GM23338 (cell line): ENCODE data around the gene COL5A2. TPM values are rescaled to one million over a fixed set of nuclear protein-coding genes. Genes with fewer than 3 reads are reported as not detected.

Experiments used
- ATAC-seq: fragments of 200-7000 bp; cut with Tn5 transposase; 3 replicates; pipeline ENCODE4 v1.9.1; 2020
- DNase-seq: peaks from one replicate; pipeline ENCODE4 v3.0.0-alpha.2; 2015; ENCODE audit warnings: low spot score
- H2AFZ ChIP-seq: fragments of 200-600 bp; sonication (generic); 2 replicates; pipeline ENCODE4 v1.8.0; 2016; ENCODE audit warnings: antibody characterized with exemption, mild to moderate bottlenecking, moderate library complexity
- H3F3A ChIP-seq: fragments of 200-600 bp; sonication (generic); replicated peaks from 2 replicates; pipeline ENCODE4 v1.8.0; 2017; ENCODE audit warnings: antibody characterized with exemption, mixed run types, low read depth
- H3K27ac ChIP-seq: fragments of 200-600 bp; sonication (generic); 2 replicates; pipeline ENCODE4 v1.6.1; 2016; ENCODE audit warnings: low read depth
- H3K27me3 ChIP-seq: fragments of 200-600 bp; sonication (generic); 2 replicates; pipeline ENCODE4 v1.8.0; 2016; ENCODE audit warnings: mild to moderate bottlenecking, mixed run types, moderate library complexity; ENCODE audit not compliant: insufficient read depth
- H3K36me3 ChIP-seq: fragments of 200-600 bp; sonication (generic); 2 replicates; pipeline ENCODE4 v1.8.0; 2016; ENCODE audit warnings: mild to moderate bottlenecking; ENCODE audit not compliant: insufficient read depth
- H3K4me1 ChIP-seq: fragments of 200-600 bp; sonication (generic); 2 replicates; pipeline ENCODE4 v1.8.0; 2016; ENCODE audit warnings: mild to moderate bottlenecking, moderate library complexity; ENCODE audit not compliant: insufficient read depth
- H3K4me2 ChIP-seq: fragments of 200-600 bp; sonication (generic); 2 replicates; pipeline ENCODE4 v1.7.1; 2017; ENCODE audit warnings: mixed run types
- H3K4me3 ChIP-seq: fragments of 200-600 bp; sonication (generic); 2 replicates; pipeline ENCODE4 v1.6.1; 2016; ENCODE audit warnings: mixed run types
- H3K79me2 ChIP-seq: fragments of 200-600 bp; sonication (generic); replicated peaks from 2 replicates; pipeline ENCODE4 v1.8.0; 2017; ENCODE audit warnings: mild to moderate bottlenecking; ENCODE audit not compliant: insufficient read depth
- H3K9me2 ChIP-seq: fragments of 200-600 bp; sonication (generic); 2 replicates; pipeline ENCODE4 v1.8.0; 2017; ENCODE audit not compliant: insufficient read depth
- H4K20me1 ChIP-seq: fragments of 200-600 bp; sonication (generic); replicated peaks from 2 replicates; pipeline ENCODE4 v1.8.0; 2017; ENCODE audit warnings: mild to moderate bottlenecking; ENCODE audit not compliant: insufficient read depth
- H3K27ac Mint-ChIP-seq: 2 replicates; pipeline ENCODE4 v1.8.0; 2020; ENCODE audit warnings: inconsistent platforms, mild to moderate bottlenecking, moderate library complexity, mixed read lengths
- H3K27me3 Mint-ChIP-seq: 3 replicates; pipeline ENCODE4 v1.8.0; 2022; ENCODE audit warnings: low read depth, mild to moderate bottlenecking, moderate library complexity, mixed read lengths, inconsistent platforms; ENCODE audit not compliant: insufficient read depth, poor library complexity
- H3K36me3 Mint-ChIP-seq: 3 replicates; pipeline ENCODE4 v1.8.0; 2021; ENCODE audit warnings: low read depth, mild to moderate bottlenecking, inconsistent platforms, moderate library complexity, mixed read lengths
- H3K4me1 Mint-ChIP-seq: 3 replicates; pipeline ENCODE4 v1.8.0; 2020; ENCODE audit warnings: mild to moderate bottlenecking, inconsistent platforms, mixed read lengths
- H3K4me3 Mint-ChIP-seq: 3 replicates; pipeline ENCODE4 v1.8.0; 2021; ENCODE audit warnings: moderate library complexity, mild to moderate bottlenecking, inconsistent platforms, mixed read lengths
- H3K9me3 Mint-ChIP-seq: 3 replicates; pipeline ENCODE4 v1.8.0; 2020; ENCODE audit warnings: moderate library complexity, mild to moderate bottlenecking, inconsistent platforms, mixed read lengths
- CREB1 ChIP-seq: fragments of 250-450 bp; sonication (Bioruptor Pico); IDR thresholded peaks from 2 replicates; pipeline ENCODE4 v1.5.0; 2020; ENCODE audit warnings: low read depth, mild to moderate bottlenecking, moderate library complexity
- EZH2 ChIP-seq: fragments of 200-600 bp; sonication (generic); IDR thresholded peaks from one replicate; pipeline ENCODE4 v1.8.0; 2017; ENCODE audit warnings: antibody characterized with exemption, mild to moderate bottlenecking, low read depth; ENCODE audit not compliant: unreplicated experiment
- EZH2phosphoT487 ChIP-seq: fragments of 200-600 bp; sonication (generic); IDR thresholded peaks from one replicate; pipeline ENCODE4 v1.8.1; 2018; ENCODE audit warnings: antibody characterized with exemption; ENCODE audit not compliant: unreplicated experiment
- JUNB ChIP-seq: IDR thresholded peaks from one replicate; pipeline ENCODE4 v1.6.1; 2016; ENCODE audit warnings: antibody characterized with exemption; ENCODE audit not compliant: unreplicated experiment
- NANOG ChIP-seq: IDR thresholded peaks from 2 replicates; pipeline ENCODE4 v1.6.1; 2016; ENCODE audit warnings: antibody characterized with exemption, borderline replicate concordance
- POLR2AphosphoS5 ChIP-seq: IDR thresholded peaks from 2 replicates; pipeline ENCODE4 v1.6.1; 2016; ENCODE audit warnings: antibody characterized with exemption, low read depth
- STAT1 ChIP-seq: IDR thresholded peaks from one replicate; pipeline ENCODE4 v1.6.1; 2016; ENCODE audit warnings: antibody characterized with exemption; ENCODE audit not compliant: unreplicated experiment
- ZNF114 ChIP-seq: fragments of 250-450 bp; sonication (Bioruptor Pico); IDR thresholded peaks from 2 replicates; pipeline ENCODE4 v1.5.0; 2020; ENCODE audit warnings: mild to moderate bottlenecking, moderate library complexity
- ZNF331 ChIP-seq: fragments of 250-450 bp; sonication (Bioruptor Pico); IDR thresholded peaks from 2 replicates; pipeline ENCODE4 v1.5.0; 2020; ENCODE audit warnings: low read depth, mild to moderate bottlenecking, moderate library complexity
- polyA plus RNA-seq: library from polyadenylated mRNA; unstranded; fragments of >200 nt; fragmentation: Nextera tagmentation; extraction: Ambion mirVana; gene quantifications from 2 replicates; pipeline ENCODE4 v1.2.1, GENCODE V29; 2016
- total RNA-seq: library from RNA; depleted of rRNA; stranded (reverse); fragments of >200 nt; shearing (Covaris generic); gene quantifications from 2 replicates; pipeline ENCODE4 v1.2.3, GENCODE V29; 2014
- TF ChIP-seq, protein P1 (sequence below), 2 experiments: fragments of 200-600 bp in 1 of 2; sonication (generic) in 1 of 2; conservative IDR thresholded peaks; 2 replicates each; pipeline versions ENCODE4 v1.5.1 to v1.6.1; 2016 to 2017; ENCODE audit warnings: antibody characterized with exemption in 2 of 2, low read depth in 2 of 2, mild to moderate bottlenecking in 2 of 2, moderate library complexity in 1 of 2
- TF ChIP-seq, protein P2 (sequence below): IDR thresholded peaks from 2 replicates; pipeline ENCODE4 v1.6.1; 2016; ENCODE audit warnings: antibody characterized with exemption
- TF ChIP-seq, protein P3 (sequence below): fragments of 250-450 bp; sonication (Bioruptor Pico); IDR thresholded peaks from 2 replicates; pipeline ENCODE4 v1.5.0; 2020; ENCODE audit warnings: mild to moderate bottlenecking, moderate library complexity
- TF ChIP-seq, protein P4 (sequence below): IDR thresholded peaks from one replicate; pipeline ENCODE4 v1.6.1; 2018; ENCODE audit warnings: antibody characterized with exemption; ENCODE audit not compliant: unreplicated experiment

Gene COL5A2
- total and polyA plus RNA-seq, 2 experiments from 2014 or later = 6.7 to 19.7 TPM

DNA sequence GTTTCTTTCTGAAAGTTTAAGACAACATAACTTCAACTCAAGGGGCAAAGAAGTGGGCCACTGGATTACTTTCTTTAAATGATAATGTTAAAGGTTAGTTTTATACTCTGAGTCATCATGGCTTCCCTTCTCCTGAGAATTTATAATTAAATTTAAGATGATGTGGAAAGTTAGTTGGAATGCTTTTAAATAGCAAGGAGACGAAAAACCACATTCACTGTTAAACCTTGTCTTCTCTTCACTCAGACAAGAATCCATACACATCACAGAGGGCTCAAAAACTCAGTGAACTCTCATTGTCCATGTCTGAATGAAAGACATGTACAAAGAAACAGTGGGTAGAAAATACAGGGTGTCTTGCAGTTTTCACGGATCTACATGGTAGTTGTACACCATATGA lies 65.6 kb downstream of the COL5A2 start:
- Histone ChIP-seq H3K36me3 (no peaks in the 10 kb centered on the region), H3K4me2 (no peak overlapping the region), H3F3A (no peaks in the 10 kb centered on the region), H3K4me3 (no peak overlapping the region), H3K9me2 (peaks cover 3% of the 10 kb centered on the region; the same call in 1 of the 2 replicates), H4K20me1 (no peaks in the 10 kb centered on the region), H2AFZ (no peak overlapping the region), H3K27me3 (no peaks in the 10 kb centered on the region), H3K27ac (no peak overlapping the region), H3K79me2 (no peaks in the 10 kb centered on the region), H3K4me1 (peaks cover 5% of the 10 kb centered on the region; the same call in 1 of the 2 replicates)
- H3K36me3 Mint-ChIP-seq = no peaks in the 10 kb centered on the region
- H3K4me1 Mint-ChIP-seq = peaks cover 10% of the 10 kb centered on the region
- no peak for DNase-seq
- H3K9me3 Mint-ChIP-seq = no peaks in the 10 kb centered on the region
- no peak overlapping the region for H3K27ac Mint-ChIP-seq
- no peak for ATAC-seq
- H3K4me3 Mint-ChIP-seq = no peak overlapping the region
- no peaks in the 10 kb centered on the region for H3K27me3 Mint-ChIP-seq
- TF ChIP-seq ZNF114 (CRISPR knock-in tag) (no peak), EZH2 (no peak), EZH2phosphoT487 (no peak), NANOG (no peak), ZNF331 (CRISPR knock-in tag) (no peak), STAT1 (no peak), JUNB (no peak), POLR2AphosphoS5 (no peak), CREB1 (CRISPR knock-in tag) (no peak)
- TF ChIP-seq, protein P1, sequence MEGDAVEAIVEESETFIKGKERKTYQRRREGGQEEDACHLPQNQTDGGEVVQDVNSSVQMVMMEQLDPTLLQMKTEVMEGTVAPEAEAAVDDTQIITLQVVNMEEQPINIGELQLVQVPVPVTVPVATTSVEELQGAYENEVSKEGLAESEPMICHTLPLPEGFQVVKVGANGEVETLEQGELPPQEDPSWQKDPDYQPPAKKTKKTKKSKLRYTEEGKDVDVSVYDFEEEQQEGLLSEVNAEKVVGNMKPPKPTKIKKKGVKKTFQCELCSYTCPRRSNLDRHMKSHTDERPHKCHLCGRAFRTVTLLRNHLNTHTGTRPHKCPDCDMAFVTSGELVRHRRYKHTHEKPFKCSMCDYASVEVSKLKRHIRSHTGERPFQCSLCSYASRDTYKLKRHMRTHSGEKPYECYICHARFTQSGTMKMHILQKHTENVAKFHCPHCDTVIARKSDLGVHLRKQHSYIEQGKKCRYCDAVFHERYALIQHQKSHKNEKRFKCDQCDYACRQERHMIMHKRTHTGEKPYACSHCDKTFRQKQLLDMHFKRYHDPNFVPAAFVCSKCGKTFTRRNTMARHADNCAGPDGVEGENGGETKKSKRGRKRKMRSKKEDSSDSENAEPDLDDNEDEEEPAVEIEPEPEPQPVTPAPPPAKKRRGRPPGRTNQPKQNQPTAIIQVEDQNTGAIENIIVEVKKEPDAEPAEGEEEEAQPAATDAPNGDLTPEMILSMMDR (conservative IDR thresholded peaks at IDR 0.05; ENCODE audit: low read depth in 2 of 2) = no peak
- TF ChIP-seq, protein P2, sequence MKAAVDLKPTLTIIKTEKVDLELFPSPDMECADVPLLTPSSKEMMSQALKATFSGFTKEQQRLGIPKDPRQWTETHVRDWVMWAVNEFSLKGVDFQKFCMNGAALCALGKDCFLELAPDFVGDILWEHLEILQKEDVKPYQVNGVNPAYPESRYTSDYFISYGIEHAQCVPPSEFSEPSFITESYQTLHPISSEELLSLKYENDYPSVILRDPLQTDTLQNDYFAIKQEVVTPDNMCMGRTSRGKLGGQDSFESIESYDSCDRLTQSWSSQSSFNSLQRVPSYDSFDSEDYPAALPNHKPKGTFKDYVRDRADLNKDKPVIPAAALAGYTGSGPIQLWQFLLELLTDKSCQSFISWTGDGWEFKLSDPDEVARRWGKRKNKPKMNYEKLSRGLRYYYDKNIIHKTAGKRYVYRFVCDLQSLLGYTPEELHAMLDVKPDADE = no peak
- TF ChIP-seq, protein P3, sequence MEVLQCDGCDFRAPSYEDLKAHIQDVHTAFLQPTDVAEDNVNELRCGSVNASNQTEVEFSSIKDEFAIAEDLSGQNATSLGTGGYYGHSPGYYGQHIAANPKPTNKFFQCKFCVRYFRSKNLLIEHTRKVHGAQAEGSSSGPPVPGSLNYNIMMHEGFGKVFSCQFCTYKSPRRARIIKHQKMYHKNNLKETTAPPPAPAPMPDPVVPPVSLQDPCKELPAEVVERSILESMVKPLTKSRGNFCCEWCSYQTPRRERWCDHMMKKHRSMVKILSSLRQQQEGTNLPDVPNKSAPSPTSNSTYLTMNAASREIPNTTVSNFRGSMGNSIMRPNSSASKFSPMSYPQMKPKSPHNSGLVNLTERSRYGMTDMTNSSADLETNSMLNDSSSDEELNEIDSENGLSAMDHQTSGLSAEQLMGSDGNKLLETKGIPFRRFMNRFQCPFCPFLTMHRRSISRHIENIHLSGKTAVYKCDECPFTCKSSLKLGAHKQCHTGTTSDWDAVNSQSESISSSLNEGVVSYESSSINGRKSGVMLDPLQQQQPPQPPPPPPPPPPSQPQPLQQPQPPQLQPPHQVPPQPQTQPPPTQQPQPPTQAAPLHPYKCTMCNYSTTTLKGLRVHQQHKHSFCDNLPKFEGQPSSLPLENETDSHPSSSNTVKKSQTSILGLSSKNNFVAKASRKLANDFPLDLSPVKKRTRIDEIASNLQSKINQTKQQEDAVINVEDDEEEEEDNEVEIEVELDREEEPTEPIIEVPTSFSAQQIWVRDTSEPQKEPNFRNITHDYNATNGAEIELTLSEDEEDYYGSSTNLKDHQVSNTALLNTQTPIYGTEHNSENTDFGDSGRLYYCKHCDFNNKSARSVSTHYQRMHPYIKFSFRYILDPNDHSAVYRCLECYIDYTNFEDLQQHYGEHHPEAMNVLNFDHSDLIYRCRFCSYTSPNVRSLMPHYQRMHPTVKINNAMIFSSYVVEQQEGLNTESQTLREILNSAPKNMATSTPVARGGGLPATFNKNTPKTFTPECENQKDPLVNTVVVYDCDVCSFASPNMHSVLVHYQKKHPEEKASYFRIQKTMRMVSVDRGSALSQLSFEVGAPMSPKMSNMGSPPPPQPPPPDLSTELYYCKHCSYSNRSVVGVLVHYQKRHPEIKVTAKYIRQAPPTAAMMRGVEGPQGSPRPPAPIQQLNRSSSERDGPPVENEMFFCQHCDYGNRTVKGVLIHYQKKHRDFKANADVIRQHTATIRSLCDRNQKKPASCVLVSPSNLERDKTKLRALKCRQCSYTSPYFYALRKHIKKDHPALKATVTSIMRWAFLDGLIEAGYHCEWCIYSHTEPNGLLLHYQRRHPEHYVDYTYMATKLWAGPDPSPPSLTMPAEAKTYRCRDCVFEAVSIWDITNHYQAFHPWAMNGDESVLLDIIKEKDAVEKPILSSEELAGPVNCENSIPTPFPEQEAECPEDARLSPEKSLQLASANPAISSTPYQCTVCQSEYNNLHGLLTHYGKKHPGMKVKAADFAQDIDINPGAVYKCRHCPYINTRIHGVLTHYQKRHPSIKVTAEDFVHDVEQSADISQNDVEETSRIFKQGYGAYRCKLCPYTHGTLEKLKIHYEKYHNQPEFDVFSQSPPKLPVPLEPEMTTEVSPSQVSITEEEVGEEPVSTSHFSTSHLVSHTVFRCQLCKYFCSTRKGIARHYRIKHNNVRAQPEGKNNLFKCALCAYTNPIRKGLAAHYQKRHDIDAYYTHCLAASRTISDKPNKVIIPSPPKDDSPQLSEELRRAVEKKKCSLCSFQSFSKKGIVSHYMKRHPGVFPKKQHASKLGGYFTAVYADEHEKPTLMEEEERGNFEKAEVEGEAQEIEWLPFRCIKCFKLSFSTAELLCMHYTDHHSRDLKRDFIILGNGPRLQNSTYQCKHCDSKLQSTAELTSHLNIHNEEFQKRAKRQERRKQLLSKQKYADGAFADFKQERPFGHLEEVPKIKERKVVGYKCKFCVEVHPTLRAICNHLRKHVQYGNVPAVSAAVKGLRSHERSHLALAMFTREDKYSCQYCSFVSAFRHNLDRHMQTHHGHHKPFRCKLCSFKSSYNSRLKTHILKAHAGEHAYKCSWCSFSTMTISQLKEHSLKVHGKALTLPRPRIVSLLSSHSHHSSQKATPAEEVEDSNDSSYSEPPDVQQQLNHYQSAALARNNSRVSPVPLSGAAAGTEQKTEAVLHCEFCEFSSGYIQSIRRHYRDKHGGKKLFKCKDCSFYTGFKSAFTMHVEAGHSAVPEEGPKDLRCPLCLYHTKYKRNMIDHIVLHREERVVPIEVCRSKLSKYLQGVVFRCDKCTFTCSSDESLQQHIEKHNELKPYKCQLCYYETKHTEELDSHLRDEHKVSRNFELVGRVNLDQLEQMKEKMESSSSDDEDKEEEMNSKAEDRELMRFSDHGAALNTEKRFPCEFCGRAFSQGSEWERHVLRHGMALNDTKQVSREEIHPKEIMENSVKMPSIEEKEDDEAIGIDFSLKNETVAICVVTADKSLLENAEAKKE (CRISPR knock-in tag) = no peak
- TF ChIP-seq, protein P4, sequence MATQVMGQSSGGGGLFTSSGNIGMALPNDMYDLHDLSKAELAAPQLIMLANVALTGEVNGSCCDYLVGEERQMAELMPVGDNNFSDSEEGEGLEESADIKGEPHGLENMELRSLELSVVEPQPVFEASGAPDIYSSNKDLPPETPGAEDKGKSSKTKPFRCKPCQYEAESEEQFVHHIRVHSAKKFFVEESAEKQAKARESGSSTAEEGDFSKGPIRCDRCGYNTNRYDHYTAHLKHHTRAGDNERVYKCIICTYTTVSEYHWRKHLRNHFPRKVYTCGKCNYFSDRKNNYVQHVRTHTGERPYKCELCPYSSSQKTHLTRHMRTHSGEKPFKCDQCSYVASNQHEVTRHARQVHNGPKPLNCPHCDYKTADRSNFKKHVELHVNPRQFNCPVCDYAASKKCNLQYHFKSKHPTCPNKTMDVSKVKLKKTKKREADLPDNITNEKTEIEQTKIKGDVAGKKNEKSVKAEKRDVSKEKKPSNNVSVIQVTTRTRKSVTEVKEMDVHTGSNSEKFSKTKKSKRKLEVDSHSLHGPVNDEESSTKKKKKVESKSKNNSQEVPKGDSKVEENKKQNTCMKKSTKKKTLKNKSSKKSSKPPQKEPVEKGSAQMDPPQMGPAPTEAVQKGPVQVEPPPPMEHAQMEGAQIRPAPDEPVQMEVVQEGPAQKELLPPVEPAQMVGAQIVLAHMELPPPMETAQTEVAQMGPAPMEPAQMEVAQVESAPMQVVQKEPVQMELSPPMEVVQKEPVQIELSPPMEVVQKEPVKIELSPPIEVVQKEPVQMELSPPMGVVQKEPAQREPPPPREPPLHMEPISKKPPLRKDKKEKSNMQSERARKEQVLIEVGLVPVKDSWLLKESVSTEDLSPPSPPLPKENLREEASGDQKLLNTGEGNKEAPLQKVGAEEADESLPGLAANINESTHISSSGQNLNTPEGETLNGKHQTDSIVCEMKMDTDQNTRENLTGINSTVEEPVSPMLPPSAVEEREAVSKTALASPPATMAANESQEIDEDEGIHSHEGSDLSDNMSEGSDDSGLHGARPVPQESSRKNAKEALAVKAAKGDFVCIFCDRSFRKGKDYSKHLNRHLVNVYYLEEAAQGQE = no peak
